Measurements from ENCODE around the gene OCEL1.

OCEL1 gene

GRCh38 chr19:17240062-17240752, 14.2 kb downstream of the OCEL1 start:
- DNase-seq (ENCODE audit: low read depth): no peak

GRCh38 chr19:17240826-17241399, 14.9 kb downstream of the OCEL1 start:
- no peak for DNase-seq (ENCODE audit: low read depth)

DNA sequence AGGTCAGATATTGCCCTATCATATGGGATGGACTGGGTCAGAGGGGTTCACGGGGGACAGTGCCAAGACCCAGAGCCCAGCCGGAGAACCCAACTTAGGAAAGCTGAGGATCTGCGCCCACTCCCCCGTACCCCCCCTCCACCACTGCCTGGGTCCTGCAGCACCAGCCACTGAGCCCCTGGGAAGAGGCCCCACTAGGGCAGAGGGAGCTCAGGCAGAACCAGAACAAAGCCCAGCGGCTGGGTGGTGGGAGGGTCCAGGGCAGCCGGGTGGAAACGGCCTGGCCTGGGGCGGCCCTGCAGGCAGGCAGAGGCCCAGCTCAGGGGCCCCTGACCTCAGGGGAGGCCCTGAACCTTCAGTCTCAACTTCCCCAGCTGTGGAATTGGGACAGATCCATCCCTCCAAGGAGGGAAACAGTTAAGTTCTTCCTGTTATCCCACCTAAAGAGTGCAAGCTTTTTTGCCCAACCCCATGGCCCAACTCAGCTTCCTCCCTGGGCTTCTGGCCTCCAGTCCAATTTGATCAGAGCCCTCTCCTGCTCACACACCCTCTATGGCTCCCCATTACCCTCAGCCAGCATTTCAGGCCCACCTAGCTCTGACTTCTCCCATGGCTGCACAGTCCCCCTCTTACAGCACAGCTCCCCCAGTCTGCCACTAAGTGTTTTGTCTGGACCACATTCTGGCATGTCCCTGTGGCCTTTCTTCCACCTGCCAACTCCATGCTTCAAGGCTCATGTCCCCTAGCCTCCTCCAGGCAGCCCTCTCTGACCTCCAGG, 16.6 kb downstream of the OCEL1 start:
- no peak for DNase-seq (ENCODE audit: low read depth)

DNA sequence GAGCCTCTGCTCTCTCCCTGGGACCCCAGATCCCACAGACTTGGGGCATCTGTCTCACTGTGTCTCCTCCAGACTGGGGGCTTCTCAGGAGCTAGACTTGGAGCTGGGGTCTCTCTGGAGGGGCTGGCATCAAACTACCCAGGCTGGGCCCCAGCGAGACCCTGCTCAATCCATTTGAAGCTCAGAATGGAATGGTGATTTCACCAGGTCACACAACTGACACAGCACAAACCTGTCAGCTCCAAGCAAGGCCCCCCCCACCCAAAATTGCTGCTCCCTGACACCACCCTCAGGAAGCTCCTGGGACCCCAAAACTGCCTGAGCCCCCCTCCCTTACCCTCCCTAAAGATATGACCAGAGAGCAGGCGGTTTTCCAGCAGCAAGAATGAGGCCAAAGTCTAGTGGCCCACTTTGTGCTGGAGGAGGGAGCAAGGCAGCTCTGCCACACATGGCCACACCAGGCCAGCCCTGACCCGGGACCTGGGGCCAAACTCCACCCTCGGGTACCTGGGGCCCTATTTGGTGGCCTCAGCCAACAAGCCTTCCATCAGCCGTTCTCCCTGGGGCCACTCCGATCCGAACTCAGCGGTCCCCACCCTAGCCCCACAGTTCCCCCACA, 17.3 kb downstream of the OCEL1 start:
- DNase-seq (ENCODE audit: low read depth): no peak

- DNase-seq (ENCODE audit: low read depth): peak; percentile 59
Observed at GRCh38 chr19:17243830-17244617, 18.0 kb downstream of the OCEL1 start.

DNA sequence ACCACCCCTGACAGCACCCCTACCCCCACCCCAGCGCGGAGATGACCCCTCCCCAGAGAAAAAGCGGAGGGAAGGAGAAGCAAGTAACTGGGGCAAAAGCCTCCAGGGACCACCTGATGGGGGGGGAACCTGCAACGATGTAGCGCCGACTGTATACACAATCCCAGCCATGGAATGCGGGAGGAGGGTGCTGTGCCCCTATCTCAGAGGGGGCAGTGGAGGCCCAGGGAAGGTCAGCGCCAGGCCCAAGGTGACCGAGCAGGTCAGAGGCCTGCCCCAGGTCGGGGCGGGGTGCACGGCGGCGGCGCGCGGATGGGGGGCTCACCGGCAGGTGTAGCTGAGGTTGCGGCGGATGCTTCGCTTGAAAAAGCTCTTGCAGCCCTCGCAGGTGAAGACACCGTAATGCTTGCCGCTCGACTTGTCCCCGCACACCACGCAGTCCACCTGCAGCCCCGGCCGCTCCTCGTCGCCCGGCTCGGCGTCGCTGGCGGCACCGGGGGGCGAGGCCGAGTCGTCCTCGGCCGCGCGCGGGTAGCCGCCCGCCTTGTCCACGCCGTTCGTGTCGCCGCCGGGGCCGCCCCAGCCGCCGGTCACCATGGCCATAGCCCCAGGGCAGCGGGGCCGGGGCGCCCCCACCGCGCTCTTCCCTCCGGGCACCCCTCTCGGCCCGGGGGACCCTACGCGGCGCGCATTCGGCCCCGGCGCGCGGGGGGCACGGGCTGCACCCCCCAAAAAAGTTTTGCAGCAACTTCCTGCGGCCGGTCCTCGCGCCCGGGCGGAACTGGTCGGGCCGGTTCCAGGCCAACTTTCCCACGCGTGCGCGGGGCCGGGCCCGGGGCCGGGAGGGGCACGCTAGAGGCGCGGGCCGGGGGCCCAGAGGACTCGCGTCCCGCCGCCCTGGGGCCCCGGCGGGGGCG, 18.9 kb downstream of the OCEL1 start:
- no peak for DNase-seq (ENCODE audit: low read depth)

DNA sequence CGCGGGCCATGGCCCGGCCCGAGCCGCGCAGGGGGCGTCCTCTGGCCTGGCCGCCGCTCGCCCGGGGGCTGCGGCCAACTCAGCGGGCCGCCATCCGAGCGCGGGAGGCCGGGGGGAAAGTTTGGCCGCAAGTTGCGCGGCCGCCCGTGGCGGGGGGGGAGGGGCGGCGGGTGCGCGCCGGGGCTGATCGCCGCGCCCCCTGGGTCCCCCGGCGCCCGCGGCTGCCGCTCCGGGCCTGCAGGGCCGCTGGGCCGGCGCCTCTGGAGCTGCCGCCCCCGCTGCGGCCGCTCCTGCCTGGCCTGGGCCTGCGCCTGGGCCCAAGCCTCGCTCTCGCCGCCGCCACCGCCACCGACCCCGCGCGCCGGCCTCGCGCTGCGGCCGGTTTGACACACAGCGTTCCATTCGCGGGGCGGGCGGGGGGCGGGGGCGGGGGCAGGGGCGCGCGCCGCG, 19.5 kb downstream of the OCEL1 start, which contains the start of gene NR2F6:
Gene NR2F6, minus strand, starts transcription at position 385 of the 450 bp plus-strand sequence. CDS start 699 bp downstream, outside the sequence.
- no peak for DNase-seq (ENCODE audit: low read depth)

DNA sequence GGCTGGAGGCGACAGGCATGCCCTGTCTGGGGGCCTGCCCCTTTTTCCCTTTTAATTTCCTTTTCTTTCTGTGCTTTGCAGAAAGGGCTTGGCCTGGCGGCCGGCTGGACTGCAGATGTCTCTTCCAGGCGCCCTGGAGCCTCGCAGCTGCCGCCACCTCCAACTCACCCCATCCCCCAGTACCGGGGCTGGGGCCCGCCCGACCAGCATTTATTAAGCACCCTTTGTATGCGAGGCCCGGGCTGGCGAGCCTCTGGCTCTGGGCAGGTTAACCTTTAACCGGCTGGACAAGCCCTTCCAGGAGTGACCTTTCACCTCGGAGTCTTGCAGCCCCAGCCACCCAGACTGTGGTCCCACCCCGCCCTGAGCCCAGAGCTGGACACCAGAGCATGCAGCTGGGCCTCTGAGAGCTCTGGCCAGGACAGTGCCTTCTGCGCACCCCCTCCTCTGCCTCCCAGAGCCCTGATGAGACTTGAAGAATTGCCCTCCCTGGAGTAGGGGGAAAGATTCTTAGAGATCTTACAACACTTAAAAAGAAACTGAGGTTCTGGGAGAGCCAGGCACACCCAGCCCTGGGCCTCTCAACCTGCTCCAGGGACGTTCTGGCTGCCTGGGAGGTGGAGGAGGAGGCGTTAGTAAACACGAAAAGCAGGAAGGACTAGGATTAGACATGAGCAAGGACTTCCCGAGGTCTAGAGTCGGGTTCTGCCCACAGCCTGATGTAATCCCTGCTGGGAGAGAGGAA, 20.8 kb downstream of the OCEL1 start:
- DNase-seq (ENCODE audit: low read depth): peak; percentile 20

DNA sequence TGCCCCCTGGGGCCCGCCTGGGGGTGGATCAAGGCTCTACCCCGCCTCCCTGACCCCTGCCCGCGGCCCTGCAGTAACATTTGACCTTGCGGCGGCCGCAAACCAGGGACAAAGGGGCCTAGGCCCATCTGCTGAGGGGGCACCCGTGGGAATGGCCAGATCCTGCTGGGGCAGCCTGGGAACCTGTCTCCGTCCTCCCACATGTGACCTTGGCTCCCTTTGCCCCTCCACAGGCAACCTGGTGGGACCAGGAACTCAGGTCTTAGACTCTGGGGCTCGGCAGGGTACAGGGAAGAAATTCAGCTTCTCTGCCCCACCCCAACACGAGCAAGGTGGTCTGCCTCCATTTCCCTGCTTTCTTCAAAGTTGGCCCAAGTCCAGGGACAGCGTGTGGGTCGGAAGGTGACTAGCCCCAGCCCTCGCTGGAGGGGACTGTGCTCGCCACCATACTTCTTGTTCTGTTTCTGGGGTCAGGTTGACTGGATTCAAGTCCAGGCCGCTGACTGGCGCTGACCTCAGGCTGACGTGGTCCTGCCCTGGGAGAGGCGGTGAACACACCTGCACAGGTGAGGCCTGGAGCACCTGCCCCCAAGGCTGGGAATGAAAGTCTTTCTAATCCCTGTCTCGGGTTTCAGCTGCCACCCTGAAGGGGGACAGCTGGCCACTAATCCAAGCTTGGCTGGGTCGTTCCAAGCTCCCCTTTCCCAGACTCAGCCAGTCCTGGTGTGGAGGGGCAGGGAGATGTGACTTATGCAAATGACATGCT, 22.2 kb downstream of the OCEL1 start:
- no peak for DNase-seq (ENCODE audit: low read depth)

- DNase-seq (ENCODE audit: low read depth): no peak
Observed at GRCh38 chr19:17249887-17250548, 24.0 kb downstream of the OCEL1 start.

- DNase-seq (ENCODE audit: low read depth): no peak
Observed at GRCh38 chr19:17254636-17255035, 28.6 kb downstream of the OCEL1 start.

- DNase-seq (ENCODE audit: low read depth): no peak
Observed at GRCh38 chr19:17255150-17255621, 29.2 kb downstream of the OCEL1 start.

GRCh38 chr19:17256130-17256529, 30.1 kb downstream of the OCEL1 start:
- DNase-seq (ENCODE audit: low read depth): no peak

GRCh38 chr19:17259118-17259780, 33.2 kb downstream of the OCEL1 start:
- no peak for DNase-seq (ENCODE audit: low read depth)

DNA sequence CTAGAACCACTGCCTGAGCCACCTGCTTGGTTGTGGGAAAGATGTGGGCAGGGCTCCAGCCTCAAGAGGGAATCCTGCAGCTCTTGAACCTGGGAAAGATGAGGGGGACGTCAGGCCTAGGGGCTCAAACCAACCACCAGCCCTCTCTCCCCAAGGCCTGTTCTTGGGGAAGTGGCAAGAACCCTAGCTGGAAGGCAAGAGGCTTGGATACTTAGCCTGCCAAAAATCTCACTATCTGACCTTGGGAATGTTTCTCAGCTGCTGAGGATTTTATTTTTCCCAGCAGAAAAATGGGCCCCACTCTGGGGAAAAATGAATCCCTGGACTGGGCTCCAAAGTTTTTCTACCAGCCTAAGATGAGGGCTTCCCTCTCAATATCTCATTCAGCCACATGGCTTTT, 33.9 kb downstream of the OCEL1 start:
- no peak for DNase-seq (ENCODE audit: low read depth)

GRCh38 chr19:17260842-17261325, 34.9 kb downstream of the OCEL1 start:
- peak; percentile 46 for DNase-seq (ENCODE audit: low read depth)

DNA sequence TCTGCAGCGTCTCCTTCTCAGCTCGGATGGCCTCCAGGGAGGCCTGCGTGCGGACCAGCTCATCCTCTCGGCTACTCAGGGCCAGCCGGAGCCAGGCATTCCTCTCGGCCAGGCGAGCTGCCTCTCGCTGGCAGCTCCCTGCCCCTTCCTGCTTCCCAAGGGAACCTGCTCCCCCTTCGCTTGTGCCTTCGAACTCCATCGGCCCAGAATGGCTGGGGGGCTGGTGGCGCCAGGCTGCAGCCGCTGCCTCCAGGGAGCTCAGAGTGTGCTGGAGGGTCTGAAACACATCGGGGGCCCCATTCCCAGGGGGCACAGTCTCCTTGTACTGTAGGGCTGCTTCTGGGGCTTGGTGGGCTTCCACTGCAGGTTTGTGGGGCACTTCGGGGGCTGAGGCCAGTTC, 36.5 kb downstream of the OCEL1 start:
- DNase-seq (ENCODE audit: low read depth): no peak
